ENCODE results near the gene HNRNPF. TPM values are rescaled to one million over a fixed set of nuclear protein-coding genes. Genes with fewer than 3 reads are reported as not detected.

Gene HNRNPF
- total RNA-seq, 1 donor from 2014 or later, result 126 TPM

GRCh38 chr10:43351301-43351700 is 57.7 kb downstream of the HNRNPF start:
- Mint-ChIP-seq H3K27me3 (ENCODE audit: low read depth) (peaks cover 3% of the 10 kb centered on the region), H3K4me1 (ENCODE audit: low read depth) (peaks cover 25% of the 10 kb centered on the region), H3K27ac (ENCODE audit: unreplicated experiment) (no peak overlapping the region), H3K4me3 (ENCODE audit: unreplicated experiment) (no peak overlapping the region), H3K36me3 (ENCODE audit: low read depth) (no peaks in the 10 kb centered on the region), H3K9me3 (ENCODE audit: low read depth) (no peaks in the 10 kb centered on the region)
- TF ChIP-seq CTCF (IDR thresholded peaks at IDR 0.05), result no peak
- DNase-seq (ENCODE audit: low spot score), result no peak

- H3K9me3 Mint-ChIP-seq (ENCODE audit: low read depth), result no peaks in the 10 kb centered on the region
- no peak overlapping the region for H3K4me3 Mint-ChIP-seq (ENCODE audit: unreplicated experiment)
- TF ChIP-seq CTCF (IDR thresholded peaks at IDR 0.05), result no peak
- peaks cover 3% of the 10 kb centered on the region for H3K27me3 Mint-ChIP-seq (ENCODE audit: low read depth)
- H3K4me1 Mint-ChIP-seq (ENCODE audit: low read depth), result peaks cover 19% of the 10 kb centered on the region
- no peak for DNase-seq (ENCODE audit: low spot score)
- no peak overlapping the region for H3K27ac Mint-ChIP-seq (ENCODE audit: unreplicated experiment)
- no peaks in the 10 kb centered on the region for H3K36me3 Mint-ChIP-seq (ENCODE audit: low read depth)
These were observed 58.3 kb downstream of the HNRNPF start for GRCh38 chr10:43350686-43351085.

GRCh38 chr10:43350156-43350555 is 58.8 kb downstream of the HNRNPF start:
- Mint-ChIP-seq H3K4me3 (ENCODE audit: unreplicated experiment) (no peak overlapping the region), H3K4me1 (ENCODE audit: low read depth) (peaks cover 19% of the 10 kb centered on the region), H3K36me3 (ENCODE audit: low read depth) (no peaks in the 10 kb centered on the region), H3K27ac (ENCODE audit: unreplicated experiment) (no peak overlapping the region), H3K9me3 (ENCODE audit: low read depth) (no peaks in the 10 kb centered on the region), H3K27me3 (ENCODE audit: low read depth) (peaks cover 3% of the 10 kb centered on the region)
- DNase-seq (ENCODE audit: low spot score), result no peak
- TF ChIP-seq CTCF (IDR thresholded peaks at IDR 0.05), result no peak

- TF ChIP-seq CTCF (IDR thresholded peaks at IDR 0.05), result peak; percentile 92
- Mint-ChIP-seq H3K4me3 (ENCODE audit: unreplicated experiment) (no peak overlapping the region), H3K4me1 (ENCODE audit: low read depth) (peaks cover 12% of the 10 kb centered on the region), H3K36me3 (ENCODE audit: low read depth) (no peaks in the 10 kb centered on the region), H3K27me3 (ENCODE audit: low read depth) (peaks cover 3% of the 10 kb centered on the region), H3K9me3 (ENCODE audit: low read depth) (no peaks in the 10 kb centered on the region), H3K27ac (ENCODE audit: unreplicated experiment) (no peak overlapping the region)
- DNase-seq (ENCODE audit: low spot score), result no peak
These were observed 60.3 kb downstream of the HNRNPF start for GRCh38 chr10:43348511-43349312.

- no peak for DNase-seq (ENCODE audit: low spot score)
- Mint-ChIP-seq H3K4me3 (ENCODE audit: unreplicated experiment) (no peak overlapping the region), H3K36me3 (ENCODE audit: low read depth) (no peaks in the 10 kb centered on the region), H3K27ac (ENCODE audit: unreplicated experiment) (no peak overlapping the region), H3K4me1 (ENCODE audit: low read depth) (peaks cover 9% of the 10 kb centered on the region), H3K27me3 (ENCODE audit: low read depth) (peaks cover 1% of the 10 kb centered on the region), H3K9me3 (ENCODE audit: low read depth) (no peaks in the 10 kb centered on the region)
- TF ChIP-seq CTCF (IDR thresholded peaks at IDR 0.05), result no peak
These were observed 61.0 kb downstream of the HNRNPF start for GRCh38 chr10:43347997-43348396.
